HepG2 (cell line): ENCODE data around the gene AHCYL2.
"Not testable (repeated sequence)": the region's sequence is repeated elsewhere in the genome, so short reads cannot be mapped to it uniquely, and the experiment has no call there.

Source experiments
- FOXK2 ChIP-seq: fragments of 450-650 bp; IDR thresholded peaks from 2 replicates; pipeline ENCODE4 v1.6.1; 2016
- POLR2A ChIP-seq, 2 experiments: IDR thresholded peaks; 2 replicates each; pipeline ENCODE4 v1.6.1; 2011; ENCODE audit warnings: low read depth in 2 of 2, low read length in 2 of 2, mild to moderate bottlenecking in 1 of 2, moderate library complexity in 1 of 2; ENCODE audit not compliant: insufficient read depth in 1 of 2
- RFX5 ChIP-seq: IDR thresholded peaks from 2 replicates; pipeline ENCODE4 v1.6.1; 2011; ENCODE audit warnings: low read depth, low read length, improper control_type of control experiment
- ZBTB49 ChIP-seq: sonication (generic); formaldehyde crosslinking; IDR thresholded peaks from 2 replicates; pipeline ENCODE4 v1.4.0; 2020; ENCODE audit warnings: missing genetic modification reagents, borderline replicate concordance

- TF ChIP-seq POLR2A (IDR thresholded peaks at IDR 0.05; ENCODE audit: insufficient read depth in 1 of 2, low read depth in 2 of 2, low read length in 2 of 2); RFX5; ZBTB49 (CRISPR knock-in tag); FOXK2: not testable (repeated sequence)
Observed at GRCh38 chr7:129353104-129353503, 128.3 kb downstream of the AHCYL2 start.
